Loucy (cell line): Measurements from ENCODE around the gene RAD51B.

Experiments used
- H2AFZ ChIP-seq: fragments of 200-600 bp; sonication (generic); 2 replicates; pipeline ENCODE4 v1.6.0; 2016; ENCODE audit warnings: antibody characterized with exemption, mild to moderate bottlenecking, low read length, moderate library complexity
- H3F3A ChIP-seq: fragments of 200-600 bp; 2 replicates; pipeline ENCODE4 v1.6.0; 2016; ENCODE audit warnings: antibody characterized with exemption, low read depth, mild to moderate bottlenecking
- H3K27me3 ChIP-seq: fragments of 200-600 bp; sonication (generic); 2 replicates; pipeline ENCODE4 v1.6.1; 2014; ENCODE audit warnings: low read length, mild to moderate bottlenecking; ENCODE audit not compliant: insufficient read depth, poor library complexity, severe bottlenecking
- H3K36me3 ChIP-seq: fragments of 200-600 bp; sonication (generic); 2 replicates; pipeline ENCODE4 v1.6.1; 2016; ENCODE audit warnings: low read length; ENCODE audit not compliant: insufficient read depth
- H3K4me1 ChIP-seq: fragments of 200-600 bp; sonication (generic); 2 replicates; pipeline ENCODE4 v1.5.1; 2014; ENCODE audit warnings: low read length, mild to moderate bottlenecking; ENCODE audit not compliant: insufficient read depth, poor library complexity, severe bottlenecking
- H3K4me2 ChIP-seq: fragments of 200-600 bp; sonication (generic); 2 replicates; pipeline ENCODE4 v1.6.0; 2014; ENCODE audit warnings: antibody characterized with exemption, low read length, low read depth, mild to moderate bottlenecking; ENCODE audit not compliant: poor library complexity, severe bottlenecking
- H3K4me3 ChIP-seq: fragments of 200-600 bp; sonication (generic); 2 replicates; pipeline ENCODE4 v1.5.1; 2014; ENCODE audit warnings: low read length, mild to moderate bottlenecking, mixed read lengths; ENCODE audit not compliant: poor library complexity, severe bottlenecking
- H3K79me2 ChIP-seq: fragments of 200-600 bp; sonication (generic); 2 replicates; pipeline ENCODE4 v1.6.1; 2014; ENCODE audit warnings: low read length; ENCODE audit not compliant: insufficient read depth
- H3K9ac ChIP-seq: fragments of 200-600 bp; sonication (generic); 2 replicates; pipeline ENCODE4 v1.6.0; 2014; ENCODE audit warnings: mild to moderate bottlenecking, low read depth, low read length, moderate library complexity; ENCODE audit not compliant: poor library complexity, severe bottlenecking
- H3K9me2 ChIP-seq: fragments of 200-600 bp; sonication (generic); replicated peaks from 2 replicates; pipeline ENCODE4 v1.6.1; 2016; ENCODE audit warnings: low read depth, low read length, mixed read lengths
- H3K9me3 ChIP-seq: fragments of 200-600 bp; sonication (generic); 2 replicates; pipeline ENCODE4 v1.6.1; 2014; ENCODE audit warnings: mild to moderate bottlenecking, antibody characterized with exemption, low read length, low read depth; ENCODE audit not compliant: insufficient read depth
- H4K20me1 ChIP-seq: fragments of 200-600 bp; sonication (generic); 2 replicates; pipeline ENCODE4 v1.6.0; 2014; ENCODE audit warnings: antibody characterized with exemption, low read length, mild to moderate bottlenecking; ENCODE audit not compliant: insufficient read depth, poor library complexity, severe bottlenecking
- CTCF ChIP-seq: fragments of 200-600 bp; sonication (generic); conservative IDR thresholded peaks from 2 replicates; pipeline ENCODE4 v1.5.1; 2014; ENCODE audit warnings: mild to moderate bottlenecking, antibody characterized with exemption, low read length
- EZH2phosphoT487 ChIP-seq: fragments of 200-600 bp; IDR thresholded peaks from 2 replicates; pipeline ENCODE4 v1.6.1; 2018; ENCODE audit warnings: antibody characterized with exemption, mild to moderate bottlenecking, moderate library complexity, borderline replicate concordance

Gene RAD51B

GRCh38 chr14:68624541-68625220 is 805.1 kb downstream of the RAD51B start:
- H3K79me2 ChIP-seq = no peaks in the 10 kb centered on the region
- H2AFZ ChIP-seq = no peak overlapping the region
- no peaks in the 10 kb centered on the region for H3K27me3 ChIP-seq
- no peaks in the 10 kb centered on the region for H3K36me3 ChIP-seq
- no peak overlapping the region for H3K9ac ChIP-seq
- H3K4me2 ChIP-seq = no peak overlapping the region
- H3K9me3 ChIP-seq = no peaks in the 10 kb centered on the region
- peaks cover 15% of the 10 kb centered on the region for H3K4me1 ChIP-seq
- H4K20me1 ChIP-seq = no peaks in the 10 kb centered on the region
- no peak overlapping the region for H3K4me3 ChIP-seq
- H3K9me2 ChIP-seq = no peaks in the 10 kb centered on the region
- no peaks in the 10 kb centered on the region for H3F3A ChIP-seq
- TF ChIP-seq CTCF (no peak), EZH2phosphoT487 (no peak)

GRCh38 chr14:68625366-68626090 is 805.9 kb downstream of the RAD51B start:
- Histone ChIP-seq H3K36me3 (no peaks in the 10 kb centered on the region), H3K27me3 (no peaks in the 10 kb centered on the region), H3K9ac (no peak overlapping the region), H3F3A (no peaks in the 10 kb centered on the region), H3K4me1 (peaks cover 15% of the 10 kb centered on the region), H3K4me3 (no peak overlapping the region), H3K9me3 (no peaks in the 10 kb centered on the region), H2AFZ (no peak overlapping the region), H4K20me1 (no peaks in the 10 kb centered on the region), H3K79me2 (no peaks in the 10 kb centered on the region), H3K9me2 (no peaks in the 10 kb centered on the region), H3K4me2 (no peak overlapping the region)
- no peak for TF ChIP-seq EZH2phosphoT487
- no peak for TF ChIP-seq CTCF

GRCh38 chr14:68626386-68626785 is 806.8 kb downstream of the RAD51B start:
- Histone ChIP-seq H3F3A (no peaks in the 10 kb centered on the region), H3K9ac (no peak overlapping the region), H3K4me2 (no peak overlapping the region), H3K27me3 (no peaks in the 10 kb centered on the region), H3K36me3 (no peaks in the 10 kb centered on the region), H3K4me1 (peaks cover 15% of the 10 kb centered on the region), H3K9me2 (no peaks in the 10 kb centered on the region), H4K20me1 (no peaks in the 10 kb centered on the region), H3K9me3 (no peaks in the 10 kb centered on the region), H2AFZ (no peak overlapping the region), H3K4me3 (no peak overlapping the region), H3K79me2 (no peaks in the 10 kb centered on the region)
- TF ChIP-seq EZH2phosphoT487 (no peak), CTCF (no peak)
